NCI-H1105 (cell line): Measurements from ENCODE around the gene SLC9A1.
"Not testable (repeated sequence)": the region's sequence is repeated elsewhere in the genome, so short reads cannot be mapped to it uniquely, and the experiment has no call there.

Experiments used
- DNase-seq: peaks from one replicate; lab custom pipeline; 2025; lab: John Stamatoyannopoulos, UW

The SLC9A1 gene

GRCh38 chr1:27132624-27133023 is 22.3 kb downstream of the SLC9A1 start:
- no peak for DNase-seq

DNA sequence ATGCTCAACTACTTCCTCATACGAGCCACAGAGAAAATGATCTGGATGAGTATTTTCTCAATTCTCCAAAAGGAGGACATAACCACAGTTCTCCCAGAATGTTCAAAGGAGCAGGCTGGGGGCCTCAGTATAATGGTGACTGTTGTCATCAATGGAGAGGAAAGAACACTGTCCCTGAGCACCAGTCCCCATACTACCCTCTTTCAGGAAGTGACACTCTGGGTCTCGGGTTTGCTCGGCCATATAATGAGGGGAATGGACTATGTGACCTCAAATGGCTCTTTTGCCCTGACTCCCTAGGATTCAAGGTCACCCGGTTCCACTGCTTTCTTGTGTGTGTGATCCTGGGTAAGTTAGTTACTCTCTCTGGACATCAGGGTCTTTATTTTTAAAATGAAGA is 22.8 kb downstream of the SLC9A1 start:
- no peak for DNase-seq

DNA sequence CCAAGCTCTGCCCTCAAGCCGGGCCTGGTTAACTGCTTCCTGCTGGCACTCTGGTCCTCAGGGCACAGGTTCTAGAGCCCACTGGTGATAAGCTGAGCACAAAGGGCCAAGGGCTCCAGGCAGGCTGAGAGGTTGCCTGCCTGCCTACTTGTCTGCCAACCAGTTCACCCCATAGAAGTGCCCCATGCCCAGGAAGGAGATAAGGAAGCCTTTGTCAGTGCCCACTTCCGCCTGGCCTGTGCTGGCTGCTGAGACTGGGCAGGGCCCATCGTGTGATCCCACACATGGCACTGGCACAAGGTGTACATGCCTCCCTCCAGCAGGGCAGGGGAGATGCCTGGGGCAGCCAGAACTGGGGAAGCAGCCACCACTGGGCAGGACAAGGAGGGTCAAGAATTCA is 24.1 kb downstream of the SLC9A1 start:
- no peak for DNase-seq

DNA sequence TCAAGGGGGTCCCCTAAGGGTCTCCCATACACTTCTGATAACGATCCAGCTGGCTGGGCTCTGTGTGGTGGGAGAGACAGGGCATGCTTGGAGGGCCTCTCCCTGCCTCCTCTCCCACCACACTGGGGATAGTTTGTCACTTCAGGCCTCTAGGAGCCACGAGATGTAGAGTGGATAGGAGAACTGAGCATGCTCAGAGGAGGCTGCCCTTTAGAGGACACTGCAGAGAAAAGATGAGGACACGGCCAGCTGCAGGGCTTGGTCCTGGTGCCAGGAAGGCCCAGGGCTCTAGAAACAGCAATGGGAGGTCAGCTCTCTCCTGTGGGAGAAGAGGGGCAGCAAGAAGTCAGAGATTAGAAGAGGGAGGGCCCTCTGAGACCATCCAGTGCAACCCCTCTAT is 25.7 kb downstream of the SLC9A1 start:
- no peak for DNase-seq

GRCh38 chr1:27127419-27127818 is 27.5 kb downstream of the SLC9A1 start:
- DNase-seq = no peak

- no peak for DNase-seq
Observed at GRCh38 chr1:27126391-27126790, 28.5 kb downstream of the SLC9A1 start.

DNA sequence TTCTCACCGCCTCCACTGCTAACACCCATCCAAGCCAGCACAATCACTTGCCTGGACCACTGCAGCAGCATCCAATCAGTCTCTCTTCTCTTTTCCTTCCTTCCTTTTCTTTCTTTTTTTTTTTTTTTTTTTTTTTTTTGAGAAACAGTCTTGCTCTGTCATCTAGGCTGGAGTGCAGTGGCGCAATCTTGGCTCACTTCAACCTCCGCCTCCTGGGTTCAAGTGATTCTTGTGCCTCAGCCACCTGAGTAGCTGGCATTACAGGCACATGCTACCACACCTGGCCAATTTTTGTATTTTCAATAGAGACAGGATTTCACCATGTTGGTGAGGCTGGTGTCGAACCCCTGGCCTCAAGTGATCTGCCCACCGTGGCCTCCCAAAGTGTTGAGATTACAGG is 29.8 kb downstream of the SLC9A1 start:
- DNase-seq = not testable (repeated sequence)

GRCh38 chr1:27124405-27124804 is 30.5 kb downstream of the SLC9A1 start:
- no peak for DNase-seq

- no peak for DNase-seq
Observed at GRCh38 chr1:27122652-27123051, 32.3 kb downstream of the SLC9A1 start.

GRCh38 chr1:27120854-27121253 is 34.1 kb downstream of the SLC9A1 start:
- no peak for DNase-seq

- no peak for DNase-seq
Observed at GRCh38 chr1:27118440-27118689, 36.6 kb downstream of the SLC9A1 start.

DNA sequence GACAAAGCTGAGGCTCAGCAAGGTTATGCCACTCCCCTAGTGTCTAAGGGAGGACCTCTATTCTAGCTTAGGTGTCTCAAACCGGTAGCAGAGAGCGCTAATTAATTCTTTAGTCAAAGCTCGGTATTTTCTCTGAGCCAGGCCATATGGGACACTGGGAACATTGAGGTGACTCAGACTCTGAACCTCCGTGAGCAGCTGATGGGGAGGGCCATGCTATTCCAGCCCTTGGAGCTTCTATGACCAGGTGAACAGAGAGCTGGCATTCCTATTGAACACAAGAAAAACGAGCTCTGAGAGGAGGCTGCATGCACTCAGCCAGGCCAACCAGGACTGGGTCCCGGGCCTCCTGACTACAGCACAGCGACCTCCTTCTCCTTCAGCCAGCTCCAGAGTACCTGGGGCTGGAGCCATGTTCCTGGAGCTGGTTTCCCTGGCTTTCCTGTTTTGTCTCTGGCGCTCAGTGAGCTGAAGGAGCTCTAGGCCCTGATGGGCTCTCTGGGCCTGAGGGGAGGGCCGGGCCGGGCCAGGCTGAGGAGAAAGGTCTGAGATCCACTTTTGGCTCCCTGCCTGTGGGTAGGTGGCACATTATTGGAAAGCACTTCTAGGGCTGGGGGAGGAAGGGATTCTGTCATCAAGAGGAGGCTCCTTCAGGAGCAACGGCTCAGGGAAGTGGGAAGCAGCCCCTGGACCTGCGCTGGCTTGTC is 37.0 kb downstream of the SLC9A1 start:
- no peak for DNase-seq

DNA sequence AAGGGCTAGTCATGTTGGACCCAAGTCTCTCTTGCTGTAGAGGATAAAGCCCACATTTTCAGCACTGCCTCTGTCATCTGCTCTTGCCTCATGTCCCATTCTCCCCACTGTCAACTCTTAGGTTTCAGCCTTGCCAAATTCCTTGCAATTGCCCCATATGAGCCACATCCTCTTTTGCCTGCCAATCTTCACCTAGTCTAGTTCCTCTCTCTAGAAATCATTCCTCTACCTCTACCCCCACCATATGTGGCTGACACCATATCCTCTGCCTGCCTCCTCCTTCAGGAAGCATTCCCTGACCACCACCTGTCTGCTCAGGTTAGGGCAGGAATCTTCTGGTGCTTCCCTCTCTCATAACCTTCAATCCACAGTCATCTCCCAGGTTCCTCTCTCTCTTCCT is 38.2 kb downstream of the SLC9A1 start:
- DNase-seq = no peak

GRCh38 chr1:27116232-27116631 is 38.7 kb downstream of the SLC9A1 start:
- no peak for DNase-seq

GRCh38 chr1:27114546-27114945 is 40.4 kb downstream of the SLC9A1 start:
- no peak for DNase-seq

DNA sequence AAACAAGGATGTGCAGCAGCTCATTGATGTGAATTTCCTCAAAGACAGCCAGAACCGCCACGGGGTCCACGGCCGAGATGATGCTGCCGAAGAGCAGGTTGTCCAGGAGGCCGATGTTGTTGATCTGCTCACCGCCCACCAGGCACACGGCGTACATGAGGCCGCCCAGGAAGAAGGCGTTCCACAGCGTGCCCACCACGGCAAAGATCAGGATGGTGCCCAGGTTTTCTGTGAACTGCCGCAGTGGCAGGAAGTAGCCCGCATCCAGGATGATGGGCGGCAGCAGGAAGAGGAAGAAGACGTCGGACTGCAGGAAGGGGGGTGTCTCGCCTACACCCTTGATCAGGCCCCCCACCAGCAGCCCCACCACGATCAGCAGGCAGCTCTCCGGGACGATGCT is 41.1 kb downstream of the SLC9A1 start:
- no peak for DNase-seq

- no peak for DNase-seq
Observed at GRCh38 chr1:27111626-27112573, 43.0 kb downstream of the SLC9A1 start.

DNA sequence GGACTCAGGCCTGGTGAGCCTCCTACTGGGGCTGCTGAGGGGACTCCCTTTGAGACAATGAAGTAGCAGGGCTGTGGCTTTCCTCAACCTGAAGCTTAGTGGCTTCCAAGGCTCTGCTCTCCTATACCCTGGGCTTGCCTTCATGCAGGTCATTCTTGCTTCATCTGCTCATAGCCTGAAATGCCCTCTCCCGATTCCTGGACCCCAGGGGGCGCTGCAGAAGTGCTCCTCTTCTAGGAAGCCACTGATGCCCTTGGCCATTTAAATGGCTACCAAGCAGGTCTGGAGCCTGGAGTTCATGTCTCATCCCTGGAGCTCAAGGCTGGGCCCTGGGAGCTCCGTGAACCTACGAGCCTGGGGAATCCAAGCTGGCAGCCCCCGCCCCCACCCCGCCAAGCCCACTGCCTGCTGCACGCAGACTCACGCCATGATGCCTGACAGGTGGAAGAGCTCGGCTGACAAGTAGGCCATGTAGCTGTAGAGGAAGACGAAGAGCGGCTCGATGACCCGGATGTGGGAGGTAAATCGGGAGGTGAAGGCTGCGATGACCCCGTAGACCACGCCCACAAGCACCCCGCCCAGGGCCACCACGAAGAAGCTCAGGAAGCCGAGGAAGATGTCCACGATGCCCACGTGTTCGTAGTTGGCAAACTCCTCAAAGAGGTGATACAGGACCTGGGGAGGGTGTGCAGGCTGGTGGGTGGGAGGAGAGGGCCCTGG is 45.7 kb downstream of the SLC9A1 start:
- no peak for DNase-seq

GRCh38 chr1:27108588-27108987 is 46.3 kb downstream of the SLC9A1 start:
- DNase-seq = no peak

- no peak for DNase-seq
Observed at GRCh38 chr1:27106561-27107323, 48.2 kb downstream of the SLC9A1 start.

DNA sequence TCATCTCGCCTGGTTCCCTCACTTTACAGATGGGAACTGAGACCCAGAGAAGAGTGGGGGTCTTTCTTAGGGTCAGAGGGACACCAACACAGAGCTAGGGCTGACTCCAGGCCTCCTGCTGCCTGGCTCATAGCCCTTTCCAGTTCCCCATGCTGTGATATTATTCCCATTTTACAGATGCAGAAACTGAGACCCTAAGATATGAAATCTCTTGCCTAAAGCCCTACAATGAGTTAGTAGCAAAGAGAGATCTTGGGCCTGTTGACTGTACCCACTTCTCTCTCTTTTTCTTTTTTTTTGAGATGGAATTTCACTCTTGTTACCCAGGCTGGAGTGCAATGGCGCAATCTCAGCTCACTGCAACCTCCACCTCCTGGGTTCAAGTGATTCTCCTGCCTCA is 49.9 kb downstream of the SLC9A1 start:
- DNase-seq = no peak

- no peak for DNase-seq
Observed at GRCh38 chr1:27103498-27103897, 51.4 kb downstream of the SLC9A1 start.
